ENCODE data around the gene TMEM243.
"Not testable (repeated sequence)": the region's sequence is repeated elsewhere in the genome, so short reads cannot be mapped to it uniquely, and the experiment has no call there.

The TMEM243 gene, protein sequence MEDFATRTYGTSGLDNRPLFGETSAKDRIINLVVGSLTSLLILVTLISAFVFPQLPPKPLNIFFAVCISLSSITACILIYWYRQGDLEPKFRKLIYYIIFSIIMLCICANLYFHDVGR

DNA sequence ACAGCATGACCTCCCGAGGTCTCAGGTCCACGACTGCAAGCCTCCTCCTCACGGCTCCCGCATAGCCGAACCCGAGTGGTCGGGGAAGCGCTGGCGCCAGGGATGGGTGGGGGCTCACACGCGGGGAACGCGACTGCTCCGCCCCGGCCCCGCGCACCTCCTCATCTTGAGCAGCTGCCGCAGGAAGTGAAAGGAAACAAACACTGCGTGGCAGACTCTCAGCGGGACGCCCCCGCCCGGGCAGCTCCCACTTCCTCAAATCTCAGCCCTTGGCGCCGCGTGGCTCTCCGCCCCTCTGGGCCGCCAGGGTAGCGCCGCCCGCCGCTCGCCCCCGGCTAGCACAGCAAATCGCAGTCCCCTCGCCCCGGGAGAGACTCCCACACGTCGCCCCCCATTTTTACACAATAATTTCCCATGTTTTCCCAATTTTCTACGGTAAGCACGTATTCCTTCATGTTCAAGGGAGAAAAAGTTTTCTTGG, at the start of gene TMEM243:
Gene TMEM243, minus strand, starts transcription at position 188 of the 481 bp plus-strand sequence. CDS start 229 bp downstream, outside the sequence.
- peak; percentile 65 to 77 for DNase-seq (ENCODE audit: low read depth in 2 of 2)

DNA sequence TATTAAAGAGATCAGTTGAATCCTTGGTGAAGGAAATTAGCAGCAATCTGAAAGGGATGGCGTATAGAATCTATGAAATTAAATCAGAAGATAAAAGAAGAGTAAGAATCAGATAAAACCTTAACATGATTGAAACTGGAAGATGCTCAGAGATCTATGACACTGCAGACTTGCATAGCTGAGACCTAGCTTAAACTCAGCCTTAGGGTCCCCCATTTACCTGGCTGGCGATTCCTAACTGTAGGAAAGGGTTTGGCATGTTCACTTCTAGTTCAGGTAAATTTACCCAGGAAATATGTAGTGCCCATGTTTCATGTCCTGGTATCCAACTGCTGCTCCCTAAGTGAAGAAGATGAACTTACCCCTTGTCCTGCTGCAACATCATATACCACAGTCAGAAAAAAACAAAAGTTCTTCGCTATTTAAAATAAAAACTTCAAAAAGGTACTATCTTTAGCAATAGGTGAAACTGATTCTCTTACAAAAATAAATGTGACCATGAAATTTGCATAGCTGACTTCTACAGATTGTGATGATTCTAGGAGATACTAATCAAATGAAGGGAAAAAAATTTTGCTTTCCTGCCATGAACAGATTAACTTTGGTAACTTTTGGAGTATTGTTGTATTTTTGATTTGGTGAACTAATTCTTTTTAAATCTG, 47.8 kb upstream of the TMEM243 start:
- DNase-seq (ENCODE audit: low read depth in 2 of 2) = no peak

DNA sequence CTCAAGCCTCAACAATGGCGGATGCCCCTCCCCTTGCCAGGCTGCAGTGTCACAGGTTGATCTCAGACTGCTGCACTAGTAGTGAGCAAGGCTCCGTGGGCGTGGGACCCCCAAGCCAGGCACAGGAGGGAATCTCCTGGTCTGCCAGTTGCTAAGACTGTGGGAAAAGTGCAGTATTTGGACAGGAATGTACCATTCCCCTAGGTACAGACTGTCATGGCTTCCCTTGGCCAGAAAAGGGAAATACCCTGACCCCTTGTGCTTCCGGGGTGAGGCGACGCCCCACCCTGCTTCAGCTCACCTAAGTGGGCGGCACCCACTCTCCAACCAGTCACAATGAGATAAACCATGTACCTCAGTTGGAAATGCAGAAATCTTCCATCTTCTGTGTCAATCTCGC, 44.0 kb upstream of the TMEM243 start:
- DNase-seq (ENCODE audit: low read depth in 2 of 2) = no peak

DNA sequence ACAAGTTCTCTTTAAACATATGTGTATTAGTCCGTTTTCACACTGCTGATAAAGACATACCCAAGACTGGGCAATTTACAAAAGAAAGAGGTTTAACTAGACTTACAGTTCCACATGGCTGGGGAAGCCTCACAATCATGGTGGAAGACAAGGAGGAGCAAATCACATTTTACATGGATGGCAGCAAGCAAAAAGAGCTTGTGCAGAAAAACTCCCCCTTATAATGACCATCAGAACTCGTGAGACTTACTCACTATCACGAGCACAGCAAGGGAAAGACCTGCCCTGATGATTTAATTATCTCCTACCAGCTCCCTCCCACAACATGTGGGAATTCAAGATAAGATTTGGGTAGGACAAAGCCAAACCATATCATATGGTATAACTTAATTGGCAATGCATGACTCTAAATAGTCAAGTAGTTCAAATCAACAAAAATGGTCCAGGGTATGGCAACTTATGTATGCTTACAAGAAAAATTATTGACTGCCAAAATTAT, 34.1 kb upstream of the TMEM243 start:
- DNase-seq (ENCODE audit: low read depth in 2 of 2) = no peak

DNA sequence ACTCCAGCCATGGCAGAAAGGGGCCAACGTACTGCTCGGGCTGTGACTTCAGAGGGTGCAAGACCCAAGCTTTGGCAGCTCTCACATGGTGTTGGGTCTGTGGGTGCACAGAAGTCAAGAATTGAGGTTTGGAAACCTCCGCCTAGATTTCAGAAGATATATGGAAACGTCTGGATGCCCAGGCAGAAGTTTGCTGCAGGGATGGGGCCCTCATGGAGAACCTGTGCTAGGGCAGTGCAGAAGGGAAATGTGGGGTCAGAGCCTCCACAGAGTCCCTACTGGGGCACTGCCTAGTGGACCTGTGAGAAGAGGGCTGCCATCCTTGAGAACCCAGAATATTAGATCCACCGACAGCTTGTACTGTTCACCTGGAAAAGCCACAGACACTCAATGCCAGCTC, 26.1 kb upstream of the TMEM243 start:
- DNase-seq (ENCODE audit: low read depth in 2 of 2) = not testable (repeated sequence)

DNA sequence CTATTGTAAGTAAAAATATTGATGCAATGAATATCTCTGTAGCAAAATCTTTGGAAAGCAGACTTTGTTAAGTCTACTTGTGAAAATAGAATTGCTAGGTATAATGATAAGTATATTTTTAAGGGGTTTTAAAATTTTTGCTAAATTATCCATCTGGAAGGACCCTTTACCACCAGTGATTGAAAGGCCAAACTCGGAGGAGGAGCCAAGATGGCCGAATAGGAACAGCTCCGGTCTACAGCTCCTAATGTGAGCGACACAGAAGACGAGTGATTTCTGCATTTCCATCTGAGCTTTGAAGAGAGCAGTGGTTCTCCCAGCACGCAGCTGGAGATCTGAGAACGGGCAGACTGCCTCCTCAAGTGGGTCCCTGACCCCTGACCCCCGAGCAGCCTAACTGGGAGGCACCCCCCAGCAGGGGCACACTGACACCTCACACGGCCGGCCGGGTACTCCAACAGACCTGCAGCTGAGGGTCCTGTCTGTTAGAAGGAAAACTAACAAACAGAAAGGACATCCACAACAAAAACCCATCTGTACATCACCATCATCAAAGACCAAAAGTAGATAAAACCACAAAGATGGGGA, 19.0 kb upstream of the TMEM243 start:
- DNase-seq (ENCODE audit: low read depth in 2 of 2) = not testable (repeated sequence)

DNA sequence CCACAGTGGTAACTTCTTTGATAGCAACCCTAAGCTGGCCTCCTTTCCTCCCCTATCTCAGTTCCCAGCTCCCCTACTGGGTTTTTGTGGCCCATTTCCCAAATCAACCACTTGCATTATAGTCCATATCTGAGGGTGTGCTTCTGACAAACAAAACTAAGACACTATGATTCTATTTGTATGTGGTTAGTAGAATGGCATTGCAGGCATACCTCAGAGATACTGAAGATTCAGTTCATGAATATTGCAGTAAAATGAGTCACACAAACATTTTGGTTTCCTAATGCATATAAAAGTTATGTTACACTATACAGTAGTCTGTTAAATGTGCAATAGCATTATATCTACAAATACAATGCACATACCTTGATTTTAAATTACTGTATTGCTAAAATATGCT, 15.4 kb upstream of the TMEM243 start:
- no peak for DNase-seq (ENCODE audit: low read depth in 2 of 2)

DNA sequence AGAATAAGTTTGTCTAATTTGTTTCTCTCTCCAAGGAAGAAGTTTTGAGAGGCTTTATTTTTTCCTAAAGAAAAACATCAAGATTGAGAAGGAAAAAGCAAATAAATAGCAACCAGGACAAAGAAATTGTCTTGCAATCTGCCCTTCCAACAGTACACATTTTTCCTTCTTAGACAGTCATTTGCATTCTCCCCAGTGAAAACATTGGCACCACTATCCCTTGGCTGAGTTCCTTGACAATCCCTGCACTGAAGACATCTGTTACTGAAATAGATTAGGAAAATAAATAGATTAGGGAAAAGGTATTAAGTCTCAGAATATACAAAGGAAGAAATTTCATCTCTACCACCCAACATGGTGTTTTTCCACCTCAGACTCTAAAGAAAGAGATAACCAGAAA, 12.2 kb upstream of the TMEM243 start:
- DNase-seq (ENCODE audit: low read depth in 2 of 2) = no peak

DNA sequence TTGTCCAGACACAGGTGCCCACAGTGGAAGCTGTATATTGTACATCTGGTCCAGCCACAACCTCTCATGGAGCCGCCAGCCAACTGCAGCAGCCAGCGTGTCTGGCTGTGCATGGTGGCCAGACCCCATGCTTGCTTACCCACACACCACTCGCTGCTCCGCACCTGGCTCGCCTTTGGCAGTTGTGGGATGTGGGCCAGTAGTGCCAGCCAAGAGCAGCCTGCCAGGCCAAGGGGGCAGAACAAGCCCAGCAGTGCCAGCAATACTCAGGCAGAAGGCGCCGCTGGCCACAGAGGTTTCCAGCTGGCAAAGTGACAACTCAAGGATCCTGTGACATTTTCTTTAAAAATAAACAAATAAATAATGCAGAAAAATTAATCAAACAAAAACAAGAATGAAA, 11.7 kb upstream of the TMEM243 start:
- no peak for DNase-seq (ENCODE audit: low read depth in 2 of 2)

DNA sequence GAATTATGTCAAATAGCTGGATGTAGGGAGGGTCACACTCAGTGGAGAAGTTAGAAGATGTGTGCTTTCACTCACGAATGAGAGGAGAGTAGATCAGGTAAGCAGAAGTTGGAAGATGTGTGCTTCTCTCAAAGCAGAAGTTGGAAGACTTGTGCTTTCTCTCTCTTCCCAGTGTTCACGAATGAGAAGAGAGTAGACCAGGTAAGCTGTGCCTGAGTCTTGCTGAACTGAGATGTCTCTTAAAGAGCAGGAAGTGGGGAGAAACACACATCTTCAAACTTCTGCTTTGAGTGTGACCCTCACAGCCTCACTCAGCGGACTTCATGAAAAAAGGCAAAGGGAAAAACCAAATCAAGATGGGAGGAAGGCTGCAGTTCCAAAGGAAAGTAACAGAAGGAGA, 7.0 kb upstream of the TMEM243 start:
- DNase-seq (ENCODE audit: low read depth in 2 of 2) = no peak

DNA sequence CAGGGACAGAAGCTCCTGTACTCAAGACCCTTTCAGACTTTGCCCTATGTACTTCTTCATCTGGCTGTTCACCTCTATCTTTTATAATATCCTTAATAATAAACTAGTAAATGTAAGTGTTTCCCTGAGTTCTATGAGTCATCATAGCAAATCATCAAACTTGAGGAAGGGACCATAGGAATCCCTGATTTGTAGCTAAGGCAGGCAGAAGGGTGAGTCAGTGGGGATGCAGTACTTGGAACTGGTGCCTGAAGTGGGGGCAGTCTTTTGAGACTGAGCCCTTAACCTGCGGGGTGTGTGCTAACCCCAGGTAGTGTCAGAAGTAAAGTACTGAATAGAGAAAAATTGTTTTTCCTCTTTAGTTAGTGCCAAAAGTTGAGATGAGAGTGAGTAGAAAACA, 6.2 kb upstream of the TMEM243 start:
- DNase-seq (ENCODE audit: low read depth in 2 of 2) = no peak

DNA sequence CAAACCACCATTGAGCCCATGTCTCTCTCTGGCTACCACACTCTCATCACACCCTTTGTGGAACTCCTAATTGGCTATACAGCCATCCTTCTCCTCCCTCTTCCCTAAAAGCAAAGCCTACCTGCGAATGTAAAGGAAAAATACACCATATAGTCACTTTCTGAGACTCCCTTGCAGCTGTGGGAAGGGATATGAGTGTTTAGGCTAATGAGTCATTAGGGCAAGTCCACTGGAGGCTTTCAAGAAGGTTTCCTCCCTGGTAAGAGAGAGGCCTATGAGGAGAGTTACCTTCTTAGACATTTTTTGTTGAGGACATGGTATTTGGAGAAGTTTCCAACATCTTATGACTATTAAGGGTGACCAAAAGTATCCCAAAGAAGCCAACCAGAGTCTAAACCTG, 4.1 kb upstream of the TMEM243 start:
- DNase-seq (ENCODE audit: low read depth in 2 of 2) = no peak

DNA sequence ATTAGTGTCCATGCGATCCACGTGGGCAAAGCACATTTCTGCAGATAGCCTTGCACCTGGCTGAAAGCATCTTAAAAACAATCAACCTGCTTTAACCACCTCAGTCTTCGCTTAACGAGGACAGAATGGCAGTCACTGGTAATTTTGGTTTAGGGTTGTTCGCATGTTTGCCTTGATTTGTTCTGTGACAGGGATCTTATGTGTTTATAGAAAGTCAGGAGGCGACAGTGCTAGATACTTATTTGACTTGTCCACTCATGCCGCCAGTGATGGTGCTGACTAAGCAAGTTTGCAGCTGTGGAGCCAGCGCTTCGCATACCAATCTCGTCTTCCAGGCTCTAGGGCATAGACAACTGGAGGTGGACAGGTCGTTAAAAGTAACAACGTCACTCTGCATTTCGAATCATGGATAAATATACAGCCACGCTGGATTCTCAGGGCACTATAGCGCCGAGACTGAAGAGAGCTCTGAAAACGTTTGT, 1.2 kb upstream of the TMEM243 start:
- DNase-seq (ENCODE audit: low read depth in 2 of 2) = no peak

DNA sequence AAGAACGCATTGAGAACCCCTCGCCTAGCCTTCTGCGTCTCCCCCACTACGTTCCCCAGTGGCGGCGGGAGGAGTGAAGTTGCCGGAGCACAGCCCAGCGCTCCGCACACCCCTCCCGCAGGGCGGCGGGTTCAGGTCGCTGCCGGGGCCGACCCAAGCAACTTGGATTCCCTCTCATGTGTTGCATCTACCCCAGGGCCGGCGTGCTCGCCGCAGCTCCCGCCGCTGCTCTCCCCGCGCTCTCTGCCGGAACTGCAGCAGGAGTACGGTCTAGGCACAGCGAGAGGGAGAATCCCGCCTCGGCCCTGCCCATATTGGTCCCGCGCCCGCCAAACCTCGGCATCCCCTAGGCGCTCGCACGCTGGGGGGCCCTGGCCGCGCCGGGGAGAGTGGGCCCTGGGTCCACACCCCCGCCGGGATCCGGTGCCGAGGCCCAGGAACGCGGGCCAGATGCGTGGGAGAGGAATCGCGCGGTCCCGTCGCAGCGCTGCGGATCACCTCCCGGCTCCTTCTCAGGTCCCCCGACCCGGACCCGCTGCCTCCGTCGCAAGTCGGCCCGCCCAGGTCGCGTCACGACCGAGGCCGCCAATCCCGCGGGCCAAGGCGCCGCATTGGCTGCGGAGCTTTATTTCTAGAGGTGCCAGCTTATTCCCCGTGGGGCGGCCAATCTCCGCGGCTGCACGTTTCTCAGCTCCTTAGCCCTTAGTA, 648 bp upstream of the TMEM243 start:
- DNase-seq (ENCODE audit: low read depth in 2 of 2) = peak; percentile 76 to 77

DNA sequence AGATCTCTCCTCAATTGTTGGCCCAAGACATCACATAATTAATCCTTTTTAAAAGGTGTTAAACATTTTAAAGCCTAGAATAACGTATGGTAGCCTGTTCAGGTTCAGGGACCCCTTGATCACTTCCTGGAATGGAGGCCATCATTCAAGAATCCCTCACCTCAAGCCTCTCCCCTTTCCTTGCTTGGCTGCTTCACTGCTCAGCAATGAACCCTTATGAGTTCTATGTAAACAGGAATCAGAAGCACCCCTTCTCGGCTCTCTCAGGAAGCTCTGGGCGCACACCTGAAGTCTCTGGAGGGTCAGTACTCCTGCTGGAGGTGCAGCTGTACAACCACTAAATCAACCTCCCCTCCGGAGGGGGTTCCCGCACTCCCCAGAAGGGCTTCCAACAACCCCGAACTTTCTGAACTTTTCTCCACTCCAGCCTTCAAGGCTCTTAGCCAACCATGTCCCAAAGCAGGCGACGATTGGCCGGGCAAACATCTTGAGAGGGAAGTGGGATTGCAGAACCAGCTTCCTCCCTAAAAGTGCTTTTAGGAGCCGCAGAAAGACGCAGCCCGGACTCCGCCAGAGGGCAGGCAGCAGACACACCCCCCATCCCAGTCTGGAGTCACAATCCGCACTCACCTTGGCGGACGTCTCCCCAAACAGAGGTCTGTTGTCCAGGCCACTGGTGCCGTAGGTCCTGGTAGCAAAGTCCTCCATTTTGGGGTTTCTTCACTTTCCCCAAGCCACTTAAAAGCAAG, 562 bp downstream of the TMEM243 start:
- no peak for DNase-seq (ENCODE audit: low read depth in 2 of 2)

DNA sequence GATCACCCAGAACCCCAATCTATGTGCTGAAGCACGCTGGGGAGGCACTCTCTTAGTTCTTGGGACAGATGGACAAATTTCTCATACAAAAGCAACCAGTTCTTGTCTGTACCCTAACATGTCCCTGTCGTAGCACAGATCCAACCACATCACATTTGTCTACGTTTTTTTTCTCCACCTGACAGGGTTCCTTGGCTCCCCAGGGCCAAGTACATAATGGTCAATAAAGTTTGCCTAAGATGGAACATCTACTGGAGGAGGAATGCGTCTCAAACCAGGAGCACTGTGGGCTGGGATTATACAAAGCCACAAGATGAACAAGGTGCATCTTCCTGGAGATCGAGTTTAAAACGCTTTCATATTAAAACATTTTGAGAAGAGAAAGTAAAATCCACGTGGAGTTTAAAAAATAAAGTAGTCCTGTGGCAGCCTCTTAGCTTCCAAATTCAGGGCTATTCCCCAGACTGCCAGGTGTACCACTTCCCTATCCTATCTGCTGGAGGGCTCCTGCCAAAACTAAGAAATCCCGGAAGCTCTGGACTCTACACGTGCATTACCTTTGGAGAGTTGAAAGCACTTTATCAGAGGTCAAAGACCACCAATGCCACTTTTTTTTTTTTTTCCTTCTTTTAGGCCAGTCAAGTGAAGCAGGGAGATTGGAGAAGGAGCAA, 1.4 kb downstream of the TMEM243 start:
- DNase-seq (ENCODE audit: low read depth in 2 of 2) = no peak

DNA sequence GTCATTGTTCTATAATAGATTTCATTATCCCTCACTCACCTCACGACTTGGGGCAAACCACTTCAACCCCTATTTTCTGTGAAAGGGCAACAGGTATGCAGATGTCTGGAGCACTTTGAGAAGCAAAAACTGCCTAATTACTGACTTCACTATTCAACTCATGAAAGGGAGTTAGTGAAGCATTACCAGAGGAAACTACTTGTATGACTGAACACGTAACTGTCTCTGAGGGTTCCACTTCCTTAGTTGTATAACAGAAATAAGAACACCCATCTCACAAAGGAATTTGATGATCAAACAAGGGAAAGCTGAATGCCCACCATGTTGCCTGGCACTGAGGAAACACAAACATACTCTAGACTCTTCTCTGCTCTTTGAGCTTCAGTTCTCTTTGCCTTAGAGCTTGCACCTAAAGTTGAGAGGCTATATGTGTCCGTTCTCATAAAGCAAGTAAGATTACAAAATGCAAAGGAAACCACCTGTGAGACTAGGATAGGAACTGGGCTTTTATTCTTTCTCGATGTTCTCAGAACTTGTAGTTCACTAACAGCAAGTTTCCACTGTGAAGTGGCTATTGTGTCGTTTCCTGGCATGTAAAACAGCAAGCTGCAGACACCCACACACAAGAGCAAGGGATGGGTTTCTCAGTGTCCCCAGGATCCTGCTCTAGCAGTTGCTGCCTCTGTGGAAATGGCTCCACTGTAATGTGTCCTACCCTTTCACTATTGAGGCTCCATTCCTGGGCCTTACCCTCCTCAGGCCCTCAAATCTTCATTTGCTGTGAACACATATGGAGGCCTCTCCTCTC, 2.6 kb downstream of the TMEM243 start:
- peak; percentile 23 to 38 for DNase-seq (ENCODE audit: low read depth in 2 of 2)

DNA sequence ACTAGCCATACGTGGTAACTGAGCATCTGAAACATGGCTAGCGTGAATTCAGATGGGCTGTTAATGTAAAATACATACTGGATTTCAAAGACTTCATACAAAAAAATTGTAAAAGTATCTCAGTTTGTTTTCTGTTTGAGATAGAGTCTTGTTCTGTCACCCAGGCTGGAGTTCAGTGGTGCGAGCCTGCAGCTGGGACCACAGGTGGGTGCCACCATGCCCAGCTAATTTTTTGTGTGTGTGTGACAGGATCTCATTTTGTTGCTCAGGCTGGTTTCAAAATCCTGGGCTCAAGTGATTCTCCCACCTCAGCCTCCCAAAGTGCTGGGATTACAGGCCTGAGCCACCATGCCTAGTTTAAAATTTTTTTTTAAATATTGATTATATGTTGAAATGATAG, 4.5 kb downstream of the TMEM243 start:
- no peak for DNase-seq (ENCODE audit: low read depth in 2 of 2)

DNA sequence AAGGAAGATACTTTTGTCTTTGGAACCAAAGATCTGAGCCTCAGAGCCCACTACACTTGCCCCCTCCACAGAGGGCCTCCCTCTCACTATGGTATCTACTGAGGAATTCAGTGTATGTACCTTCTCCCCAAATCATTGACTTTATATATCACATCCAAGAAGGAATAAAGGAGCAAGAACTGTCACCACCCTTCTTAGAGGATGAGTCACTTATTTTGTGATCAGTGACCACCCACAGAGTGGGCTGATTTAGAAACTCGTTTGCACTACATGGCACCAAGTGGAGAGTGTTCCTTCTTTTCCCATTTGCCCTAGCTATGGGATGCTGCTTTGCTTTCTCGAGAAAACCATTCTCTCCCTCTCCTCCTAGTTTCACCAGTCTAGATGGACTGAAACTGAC, 5.7 kb downstream of the TMEM243 start:
- no peak for DNase-seq (ENCODE audit: low read depth in 2 of 2)

DNA sequence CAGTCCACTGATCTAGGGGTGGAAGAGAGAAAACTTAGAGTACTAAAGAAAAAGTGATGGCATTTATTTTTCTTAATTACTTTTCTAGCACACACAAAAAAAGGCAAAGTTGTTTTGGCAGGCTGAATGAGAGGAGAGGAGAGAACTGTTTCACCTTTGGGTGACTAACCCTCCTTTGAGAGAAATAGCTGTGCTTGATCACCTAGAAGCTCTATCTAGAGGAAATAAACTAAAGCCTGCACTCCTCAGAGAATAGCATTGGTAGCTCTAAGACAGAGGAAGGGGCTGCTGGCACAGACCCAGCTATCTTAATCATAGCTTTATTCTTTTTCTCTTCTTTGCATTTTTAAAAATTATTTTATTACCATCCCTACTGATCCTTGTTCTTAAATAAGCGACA, 6.3 kb downstream of the TMEM243 start:
- DNase-seq (ENCODE audit: low read depth in 2 of 2) = no peak
